ENCODE results near the gene ITGA7.

The ITGA7 gene

GRCh38 chr12:55681142-55682077 lies 26.3 kb downstream of the ITGA7 start (continued):
- no peak for TF ChIP-seq PATZ1 (CRISPR knock-in tag; IDR thresholded peaks at IDR 0.05; ENCODE audit: borderline replicate concordance)
- no peak for TF ChIP-seq ZFP30 (CRISPR knock-in tag; IDR thresholded peaks at IDR 0.05)
- TF ChIP-seq BACH2 (CRISPR knock-in tag; IDR thresholded peaks at IDR 0.05; ENCODE audit: borderline replicate concordance) = no peak
- TF ChIP-seq ZC3H10 (CRISPR knock-in tag; IDR thresholded peaks at IDR 0.05) = no peak
- no peak for TF ChIP-seq ZNF565 (CRISPR knock-in tag; conservative IDR thresholded peaks at IDR 0.05; ENCODE audit: low read depth)
- no peak for TF ChIP-seq OSR1 (CRISPR knock-in tag; IDR thresholded peaks at IDR 0.05)
- TF ChIP-seq, protein P1, sequence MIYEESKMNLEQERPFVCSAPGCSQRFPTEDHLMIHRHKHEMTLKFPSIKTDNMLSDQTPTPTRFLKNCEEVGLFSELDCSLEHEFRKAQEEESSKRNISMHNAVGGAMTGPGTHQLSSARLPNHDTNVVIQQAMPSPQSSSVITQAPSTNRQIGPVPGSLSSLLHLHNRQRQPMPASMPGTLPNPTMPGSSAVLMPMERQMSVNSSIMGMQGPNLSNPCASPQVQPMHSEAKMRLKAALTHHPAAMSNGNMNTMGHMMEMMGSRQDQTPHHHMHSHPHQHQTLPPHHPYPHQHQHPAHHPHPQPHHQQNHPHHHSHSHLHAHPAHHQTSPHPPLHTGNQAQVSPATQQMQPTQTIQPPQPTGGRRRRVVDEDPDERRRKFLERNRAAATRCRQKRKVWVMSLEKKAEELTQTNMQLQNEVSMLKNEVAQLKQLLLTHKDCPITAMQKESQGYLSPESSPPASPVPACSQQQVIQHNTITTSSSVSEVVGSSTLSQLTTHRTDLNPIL (CRISPR knock-in tag; IDR thresholded peaks at IDR 0.05; ENCODE audit: low read depth) = no peak
- TF ChIP-seq ESRRG (CRISPR knock-in tag; IDR thresholded peaks at IDR 0.05) = no peak
- TF ChIP-seq ZNF70 (CRISPR knock-in tag; IDR thresholded peaks at IDR 0.05) = no peak
- no peak for TF ChIP-seq CSDC2 (CRISPR knock-in tag; IDR thresholded peaks at IDR 0.05)
- no peak for TF ChIP-seq ZFP3 (CRISPR knock-in tag; IDR thresholded peaks at IDR 0.05)
- TF ChIP-seq, protein P2, sequence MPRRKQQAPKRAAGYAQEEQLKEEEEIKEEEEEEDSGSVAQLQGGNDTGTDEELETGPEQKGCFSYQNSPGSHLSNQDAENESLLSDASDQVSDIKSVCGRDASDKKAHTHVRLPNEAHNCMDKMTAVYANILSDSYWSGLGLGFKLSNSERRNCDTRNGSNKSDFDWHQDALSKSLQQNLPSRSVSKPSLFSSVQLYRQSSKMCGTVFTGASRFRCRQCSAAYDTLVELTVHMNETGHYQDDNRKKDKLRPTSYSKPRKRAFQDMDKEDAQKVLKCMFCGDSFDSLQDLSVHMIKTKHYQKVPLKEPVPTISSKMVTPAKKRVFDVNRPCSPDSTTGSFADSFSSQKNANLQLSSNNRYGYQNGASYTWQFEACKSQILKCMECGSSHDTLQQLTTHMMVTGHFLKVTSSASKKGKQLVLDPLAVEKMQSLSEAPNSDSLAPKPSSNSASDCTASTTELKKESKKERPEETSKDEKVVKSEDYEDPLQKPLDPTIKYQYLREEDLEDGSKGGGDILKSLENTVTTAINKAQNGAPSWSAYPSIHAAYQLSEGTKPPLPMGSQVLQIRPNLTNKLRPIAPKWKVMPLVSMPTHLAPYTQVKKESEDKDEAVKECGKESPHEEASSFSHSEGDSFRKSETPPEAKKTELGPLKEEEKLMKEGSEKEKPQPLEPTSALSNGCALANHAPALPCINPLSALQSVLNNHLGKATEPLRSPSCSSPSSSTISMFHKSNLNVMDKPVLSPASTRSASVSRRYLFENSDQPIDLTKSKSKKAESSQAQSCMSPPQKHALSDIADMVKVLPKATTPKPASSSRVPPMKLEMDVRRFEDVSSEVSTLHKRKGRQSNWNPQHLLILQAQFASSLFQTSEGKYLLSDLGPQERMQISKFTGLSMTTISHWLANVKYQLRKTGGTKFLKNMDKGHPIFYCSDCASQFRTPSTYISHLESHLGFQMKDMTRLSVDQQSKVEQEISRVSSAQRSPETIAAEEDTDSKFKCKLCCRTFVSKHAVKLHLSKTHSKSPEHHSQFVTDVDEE (CRISPR knock-in tag; IDR thresholded peaks at IDR 0.05) = no peak

DNA sequence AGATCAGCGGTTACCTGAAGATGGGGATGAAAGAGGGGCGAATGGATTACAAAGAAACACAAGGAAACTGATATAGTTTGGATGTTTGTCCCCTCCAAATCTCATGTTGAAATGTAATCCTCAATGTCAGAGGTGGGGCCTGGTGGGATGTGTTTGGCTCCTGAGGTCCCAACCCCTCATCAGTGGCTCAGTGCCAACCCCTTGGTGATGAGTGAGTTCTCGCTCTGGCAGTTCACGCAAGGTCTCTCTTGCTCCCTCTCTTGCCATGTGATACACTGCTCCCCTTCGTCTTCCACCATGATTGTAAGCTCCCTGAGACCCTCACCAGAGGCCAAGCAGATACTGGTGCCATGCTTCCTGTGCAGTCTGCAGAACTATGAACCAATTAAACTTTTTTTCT lies 28.0 kb downstream of the ITGA7 start:
- no peak for TF ChIP-seq CSRNP3 (CRISPR knock-in tag; IDR thresholded peaks at IDR 0.05)
- no peak for TF ChIP-seq ZNF565 (CRISPR knock-in tag; conservative IDR thresholded peaks at IDR 0.05; ENCODE audit: low read depth)
- no peak for TF ChIP-seq ZFP30 (CRISPR knock-in tag; IDR thresholded peaks at IDR 0.05)
- no peak for TF ChIP-seq ZNF70 (CRISPR knock-in tag; IDR thresholded peaks at IDR 0.05)
- no peak for TF ChIP-seq ZFP3 (CRISPR knock-in tag; IDR thresholded peaks at IDR 0.05)
- no peak for TF ChIP-seq OSR1 (CRISPR knock-in tag; IDR thresholded peaks at IDR 0.05)
- TF ChIP-seq, protein P2 (CRISPR knock-in tag; IDR thresholded peaks at IDR 0.05) = no peak
- no peak for TF ChIP-seq POU6F1 (CRISPR knock-in tag; IDR thresholded peaks at IDR 0.05; ENCODE audit: borderline replicate concordance, low read depth)
- no peak for TF ChIP-seq ESRRG (CRISPR knock-in tag; IDR thresholded peaks at IDR 0.05)
- no peak for TF ChIP-seq TOX (CRISPR knock-in tag; IDR thresholded peaks at IDR 0.05; ENCODE audit: borderline replicate concordance)
- TF ChIP-seq PPARA (CRISPR knock-in tag; IDR thresholded peaks at IDR 0.05; ENCODE audit: borderline replicate concordance) = no peak
- no peak for TF ChIP-seq ARNTL (CRISPR knock-in tag; IDR thresholded peaks at IDR 0.05; ENCODE audit: borderline replicate concordance, low read depth)
- TF ChIP-seq, protein P1 (CRISPR knock-in tag; IDR thresholded peaks at IDR 0.05; ENCODE audit: low read depth) = no peak
- no peak for TF ChIP-seq RARB (CRISPR knock-in tag; IDR thresholded peaks at IDR 0.05)
- no peak for TF ChIP-seq ZNF8 (CRISPR knock-in tag; IDR thresholded peaks at IDR 0.05)
- TF ChIP-seq GLIS3 (CRISPR knock-in tag; IDR thresholded peaks at IDR 0.05) = no peak
- TF ChIP-seq BACH2 (CRISPR knock-in tag; IDR thresholded peaks at IDR 0.05; ENCODE audit: borderline replicate concordance) = no peak
- TF ChIP-seq SNAI2 (CRISPR knock-in tag; IDR thresholded peaks at IDR 0.05) = no peak
- TF ChIP-seq TCF4 (CRISPR knock-in tag; IDR thresholded peaks at IDR 0.05; ENCODE audit: borderline replicate concordance) = no peak
- no peak for ATAC-seq

All from SK-N-SH treated with all-trans-retinoic acid at 6 μM for 48 hours (cell line).